ENCODE data around the gene RPS19. TPM values are rescaled to one million over a fixed set of nuclear protein-coding genes. Genes with fewer than 3 reads are reported as not detected.

RPS19 gene
- total and polyA plus RNA-seq, 2 donors (not counting 1 experiment from before 2014, with no cell fraction given) = 1,320 to 2,197 TPM

GRCh38 chr19:41879080-41879479, 19.0 kb downstream of the RPS19 start:
- Histone ChIP-seq H3K4me1 (ENCODE audit: control insufficient read depth, extremely low read depth, insufficient read depth, low read length) (no peaks in the 10 kb centered on the region), H3K27me3 (ENCODE audit: control insufficient read depth, insufficient read depth, low read length) (peaks cover 4% of the 10 kb centered on the region), H3K4me2 (ENCODE audit: extremely low read depth, insufficient read depth, low read length) (no peak overlapping the region), H3K36me3 (ENCODE audit: control insufficient read depth, insufficient read depth, low read length) (no peaks in the 10 kb centered on the region), H3K79me2 (ENCODE audit: control insufficient read depth, insufficient read depth, low read length) (no peaks in the 10 kb centered on the region), H4K20me1 (ENCODE audit: control insufficient read depth, extremely low read depth, insufficient read depth, low read length) (no peaks in the 10 kb centered on the region), H3K4me3 (replicated peaks in 1 of 4; ENCODE audit: control extremely low read depth in 1 of 4, insufficient read depth in 1 of 4, low read depth in 3 of 4, low read length in 4 of 4) (no peak overlapping the region), H2AFZ (ENCODE audit: low read length) (no peak overlapping the region), H3K9me3 (ENCODE audit: control insufficient read depth, insufficient read depth, low read depth, low read length) (no peaks in the 10 kb centered on the region), H3K27ac (ENCODE audit: insufficient read depth, low read length) (no peak overlapping the region), H3K9ac (ENCODE audit: insufficient read depth, low read length) (no peak overlapping the region)
- no peak for TF ChIP-seq EZH2 (IDR thresholded peaks at IDR 0.05; ENCODE audit: low read length, missing control alignments)
- TF ChIP-seq CTCF (conservative IDR thresholded peaks at IDR 0.05 in 1 of 2, IDR thresholded peaks at IDR 0.05 in 1 of 2; ENCODE audit: low read depth in 1 of 2, low read length in 2 of 2) = no peak
- no peak for DNase-seq (ENCODE audit: low read depth in 2 of 2)

- no peak for DNase-seq (ENCODE audit: low read depth in 2 of 2)
- no peaks in the 10 kb centered on the region for H3K9me3 ChIP-seq (ENCODE audit: control insufficient read depth, insufficient read depth, low read depth, low read length)
Measured at GRCh38 chr19:41879670-41880328, 19.7 kb downstream of the RPS19 start.

GRCh38 chr19:41880329-41880708, 20.3 kb downstream of the RPS19 start:
- Histone ChIP-seq H2AFZ (ENCODE audit: low read length) (no peak overlapping the region), H3K9ac (ENCODE audit: insufficient read depth, low read length) (no peak overlapping the region), H3K36me3 (ENCODE audit: control insufficient read depth, insufficient read depth, low read length) (no peaks in the 10 kb centered on the region), H3K4me3 (replicated peaks in 1 of 4; ENCODE audit: control extremely low read depth in 1 of 4, insufficient read depth in 1 of 4, low read depth in 3 of 4, low read length in 4 of 4) (no peak overlapping the region), H3K4me2 (ENCODE audit: extremely low read depth, insufficient read depth, low read length) (no peak overlapping the region), H4K20me1 (ENCODE audit: control insufficient read depth, extremely low read depth, insufficient read depth, low read length) (no peaks in the 10 kb centered on the region), H3K27me3 (ENCODE audit: control insufficient read depth, insufficient read depth, low read length) (peaks cover 4% of the 10 kb centered on the region), H3K9me3 (ENCODE audit: control insufficient read depth, insufficient read depth, low read depth, low read length) (no peaks in the 10 kb centered on the region), H3K27ac (ENCODE audit: insufficient read depth, low read length) (no peak overlapping the region), H3K79me2 (ENCODE audit: control insufficient read depth, insufficient read depth, low read length) (peaks cover 10% of the 10 kb centered on the region), H3K4me1 (ENCODE audit: control insufficient read depth, extremely low read depth, insufficient read depth, low read length) (peaks cover 5% of the 10 kb centered on the region)
- DNase-seq (ENCODE audit: low read depth in 2 of 2) = no peak
- no peak for TF ChIP-seq EZH2 (IDR thresholded peaks at IDR 0.05; ENCODE audit: low read length, missing control alignments)

More at GRCh38 chr19:41879670-41880328, 19.7 kb downstream of the RPS19 start:
- no peak overlapping the region for H2AFZ ChIP-seq (ENCODE audit: low read length)
- peaks cover 6% of the 10 kb centered on the region for H3K79me2 ChIP-seq (ENCODE audit: control insufficient read depth, insufficient read depth, low read length)
- no peak overlapping the region for H3K4me3 ChIP-seq (replicated peaks in 1 of 4; ENCODE audit: control extremely low read depth in 1 of 4, insufficient read depth in 1 of 4, low read depth in 3 of 4, low read length in 4 of 4)
- no peak overlapping the region for H3K4me2 ChIP-seq (ENCODE audit: extremely low read depth, insufficient read depth, low read length)
- peaks cover 1% of the 10 kb centered on the region for H3K4me1 ChIP-seq (ENCODE audit: control insufficient read depth, extremely low read depth, insufficient read depth, low read length)
- H3K9ac ChIP-seq (ENCODE audit: insufficient read depth, low read length) = no peak overlapping the region
- no peak for TF ChIP-seq EZH2 (IDR thresholded peaks at IDR 0.05; ENCODE audit: low read length, missing control alignments)
- TF ChIP-seq CTCF (conservative IDR thresholded peaks at IDR 0.05 in 1 of 2, IDR thresholded peaks at IDR 0.05 in 1 of 2; ENCODE audit: low read depth in 1 of 2, low read length in 2 of 2) = no peak
- H3K27me3 ChIP-seq (ENCODE audit: control insufficient read depth, insufficient read depth, low read length) = peaks cover 4% of the 10 kb centered on the region
- H3K36me3 ChIP-seq (ENCODE audit: control insufficient read depth, insufficient read depth, low read length) = no peaks in the 10 kb centered on the region
- no peaks in the 10 kb centered on the region for H4K20me1 ChIP-seq (ENCODE audit: control insufficient read depth, extremely low read depth, insufficient read depth, low read length)
- no peak overlapping the region for H3K27ac ChIP-seq (ENCODE audit: insufficient read depth, low read length)
